H1 (cell line): ENCODE results near the gene ING4. TPM values are rescaled to one million over a fixed set of nuclear protein-coding genes. Genes with fewer than 3 reads are reported as not detected.
A peak's percentile ranks its signal among the peaks of the same experiment; 100 is the strongest.

Source experiments
- CTCF ChIA-PET: fragments of 300-600 bp; sonication (Branson Sonifier 250); formaldehyde crosslinking; loops from one replicate; lab custom pipeline; 2021; ENCODE audit not compliant: partially characterized antibody; lab: Charles Lee
- POLR2A ChIA-PET: fragments of 300-600 bp; sonication (Branson Sonifier 250); formaldehyde crosslinking; loops from one replicate; lab custom pipeline; 2021; ENCODE audit warnings: inconsistent platforms; ENCODE audit not compliant: partially characterized antibody; lab: Charles Lee
- DNase-seq, 2 experiments: peaks; one replicate each; pipeline versions ENCODE4 v3.0.0 to v3.0.0-alpha.2; 2010 to 2022; ENCODE audit warnings: low spot score in 2 of 2, low read depth in 1 of 2, mixed read lengths in 1 of 2
- FAIRE-seq: peaks from 2 replicates; lab custom pipeline; 2011; peaks lifted over from hg19 to GRCh38; lab: Jason Lieb, UNC
- H2AFZ ChIP-seq: 2 replicates; pipeline ENCODE4 v1.8.1; 2012; ENCODE audit warnings: low read length, inconsistent platforms
- H2AK5ac ChIP-seq: 2 replicates; pipeline ENCODE4 v1.6.1; 2013; ENCODE audit warnings: low read depth, low read length
- H2BK120ac ChIP-seq: replicated peaks from 2 replicates; pipeline ENCODE3; 2013; ENCODE audit warnings: low read depth, low read length, inconsistent platforms
- H2BK12ac ChIP-seq: 2 replicates; pipeline ENCODE4 v1.6.1; 2013; ENCODE audit warnings: low read depth, low read length
- H2BK15ac ChIP-seq: 2 replicates; pipeline ENCODE4 v1.6.1; 2013; ENCODE audit warnings: low read length
- H2BK20ac ChIP-seq: 2 replicates; pipeline ENCODE4 v1.6.1; 2013; ENCODE audit warnings: low read length
- H2BK5ac ChIP-seq: 2 replicates; pipeline ENCODE4 v1.6.1; 2013; ENCODE audit warnings: low read depth, low read length
- H3K14ac ChIP-seq: 2 replicates; pipeline ENCODE4 v1.6.1; 2013; ENCODE audit warnings: inconsistent platforms; ENCODE audit not compliant: insufficient read length
- H3K18ac ChIP-seq: 2 replicates; pipeline ENCODE4 v1.6.1; 2013; ENCODE audit warnings: low read length; ENCODE audit errors: extremely low read depth
- H3K23ac ChIP-seq: 2 replicates; pipeline ENCODE4 v1.6.1; 2013; ENCODE audit warnings: inconsistent platforms; ENCODE audit not compliant: insufficient read length
- H3K23me2 ChIP-seq: 2 replicates; pipeline ENCODE4 v1.6.1; 2013; ENCODE audit warnings: low read depth, low read length
- H3K27ac ChIP-seq: 2 replicates; pipeline ENCODE4 v1.6.1; 2011; ENCODE audit warnings: low read depth, low read length, inconsistent platforms
- H3K27me3 ChIP-seq, 4 experiments: replicated peaks in 1 of 4; 1 replicate in 1 of 4; 2 replicates in 3 of 4; pipeline versions ENCODE4 v1.6.1 to v1.8.1; 2011 to 2013; ENCODE audit warnings: low read length in 3 of 4, mild to moderate bottlenecking in 3 of 4, inconsistent platforms in 2 of 4, mixed read lengths in 2 of 4, moderate library complexity in 1 of 4; ENCODE audit not compliant: control insufficient read depth in 3 of 4, insufficient read depth in 3 of 4; ENCODE audit errors: extremely low read depth in 1 of 4
- H3K36me3 ChIP-seq, 4 experiments: 2 replicates each; pipeline versions ENCODE4 v1.6.1 to v1.8.1; 2011 to 2013; ENCODE audit warnings: mild to moderate bottlenecking in 4 of 4, low read length in 3 of 4, moderate library complexity in 2 of 4, control low read depth in 1 of 4, inconsistent platforms in 1 of 4; ENCODE audit not compliant: insufficient read depth in 4 of 4, control insufficient read depth in 2 of 4
- H3K4ac ChIP-seq: replicated peaks from 2 replicates; pipeline ENCODE3; 2013; ENCODE audit warnings: low read length, low read depth, mixed read lengths, inconsistent platforms; ENCODE audit not compliant: insufficient read length
- H3K4me1 ChIP-seq, 4 experiments: replicated peaks in 1 of 4; 1 replicate in 1 of 4; 2 replicates in 3 of 4; pipeline versions ENCODE4 v1.6.1 to v1.8.1; 2011 to 2013; ENCODE audit warnings: low read length in 3 of 4, inconsistent platforms in 2 of 4, mixed read lengths in 1 of 4; ENCODE audit not compliant: insufficient read depth in 4 of 4, control insufficient read depth in 3 of 4
- H3K4me2 ChIP-seq, 2 experiments: 2 replicates each; pipeline versions ENCODE4 v1.6.1 to v1.8.1; 2011 to 2013; ENCODE audit warnings: low read depth in 2 of 2, low read length in 2 of 2, control low read depth in 1 of 2, inconsistent platforms in 1 of 2, mild to moderate bottlenecking in 1 of 2; ENCODE audit not compliant: insufficient read depth in 1 of 2
- H3K4me3 ChIP-seq, 4 experiments: fragments of 200-600, 300-600 bp in 1 of 4; sonication (generic), shearing (Covaris generic), sonication (Bioruptor Twin) in 1 of 4; 2 replicates each; pipeline versions ENCODE4 v1.5.1 to v1.8.1; 2011 to 2016; ENCODE audit warnings: low read length in 4 of 4, low read depth in 3 of 4, control low read depth in 2 of 4, inconsistent platforms in 2 of 4, mild to moderate bottlenecking in 2 of 4, mixed read lengths in 1 of 4, moderate library complexity in 1 of 4; ENCODE audit not compliant: insufficient read depth in 2 of 4; ENCODE audit errors: extremely low read depth in 1 of 4
- H3K56ac ChIP-seq: replicated peaks from 2 replicates; pipeline ENCODE3; 2013; ENCODE audit warnings: low read depth, mild to moderate bottlenecking, mixed read lengths, low read length, inconsistent platforms; ENCODE audit not compliant: insufficient read length
- H3K79me1 ChIP-seq: 2 replicates; pipeline ENCODE4 v1.6.1; 2013; ENCODE audit warnings: low read depth, low read length, control low read depth
- H3K79me2 ChIP-seq, 2 experiments: 2 replicates each; pipeline versions ENCODE4 v1.6.1 to v1.8.1; 2012 to 2013; ENCODE audit warnings: low read length in 2 of 2, mild to moderate bottlenecking in 2 of 2, inconsistent platforms in 1 of 2; ENCODE audit not compliant: insufficient read depth in 2 of 2, control insufficient read depth in 1 of 2
- H3K9ac ChIP-seq, 4 experiments: replicated peaks in 1 of 4; 1 replicate in 1 of 4; 2 replicates in 3 of 4; pipeline versions ENCODE4 v1.6.1 to v1.8.1; 2011 to 2013; ENCODE audit warnings: low read depth in 3 of 4, low read length in 3 of 4, control low read depth in 2 of 4, mild to moderate bottlenecking in 2 of 4, moderate library complexity in 2 of 4, inconsistent platforms in 1 of 4; ENCODE audit errors: extremely low read depth in 1 of 4
- H3K9me3 ChIP-seq, 2 experiments: 2 replicates each; pipeline versions ENCODE4 v1.6.1 to v1.8.1; 2012 to 2013; ENCODE audit warnings: mild to moderate bottlenecking in 2 of 2, moderate library complexity in 2 of 2, control low read depth in 1 of 2, inconsistent platforms in 1 of 2, low read depth in 1 of 2, low read length in 1 of 2, mixed read lengths in 1 of 2; ENCODE audit not compliant: insufficient read depth in 2 of 2
- H4K20me1 ChIP-seq, 2 experiments: replicated peaks in 1 of 2; 2 replicates each; pipeline versions ENCODE3 to v1.8.1; 2011 to 2013; ENCODE audit warnings: inconsistent platforms in 2 of 2, low read length in 2 of 2, mild to moderate bottlenecking in 1 of 2; ENCODE audit not compliant: insufficient read depth in 2 of 2, control insufficient read depth in 1 of 2
- H4K5ac ChIP-seq: 2 replicates; pipeline ENCODE4 v1.6.1; 2013; ENCODE audit warnings: low read length, low read depth, mixed read lengths, inconsistent platforms; ENCODE audit not compliant: insufficient read length
- H4K8ac ChIP-seq: 2 replicates; pipeline ENCODE4 v1.8.0; 2013; ENCODE audit warnings: mild to moderate bottlenecking, moderate library complexity, low read length, inconsistent platforms; ENCODE audit not compliant: insufficient read depth; ENCODE audit errors: extremely low read depth
- H4K91ac ChIP-seq: replicated peaks from 2 replicates; pipeline ENCODE3; 2013; ENCODE audit warnings: low read length, mixed read lengths, inconsistent platforms; ENCODE audit not compliant: insufficient read length
- CEBPB ChIP-seq: IDR thresholded peaks from 2 replicates; pipeline ENCODE4 v1.6.1; 2012; ENCODE audit warnings: low read depth, low read length
- POLR2AphosphoS5 ChIP-seq: IDR thresholded peaks from 2 replicates; pipeline ENCODE4 v1.6.1; 2011; ENCODE audit warnings: low read depth, low read length
- RNF2 ChIP-seq: fragments of 200-900, 300-1000 bp; sonication (generic); IDR thresholded peaks from 2 replicates; pipeline ENCODE4 v1.7.1; 2016; ENCODE audit warnings: borderline replicate concordance, low read depth, mild to moderate bottlenecking, antibody characterized with exemption, low read length; ENCODE audit not compliant: poor library complexity, severe bottlenecking; ENCODE audit errors: missing control alignments
- SIN3A ChIP-seq, 2 experiments: IDR thresholded peaks in 1 of 2; conservative IDR thresholded peaks in 1 of 2; 2 replicates each; pipeline ENCODE4 v1.6.1; 2011 to 2012; ENCODE audit warnings: low read length in 2 of 2, improper control_type of control experiment in 1 of 2, low read depth in 1 of 2, mild to moderate bottlenecking in 1 of 2
- SIRT6 ChIP-seq: IDR thresholded peaks from one replicate; pipeline ENCODE4 v1.7.1; 2012; ENCODE audit warnings: low read length, inconsistent platforms
- WGBS, 2 experiments: shearing (Covaris generic) in 1 of 2; methylation state at CpG; one replicate each; pipeline versions ENCODE4 v1.1.6 to v1.1.7; 2013 to 2015; ENCODE audit warnings: low lambda C conversion rate in 2 of 2, mixed read lengths in 2 of 2, inconsistent platforms in 1 of 2, low coverage in 1 of 2, missing lambda C conversion rate in 1 of 2; ENCODE audit not compliant: insufficient replicate concordance in 2 of 2, insufficient coverage in 1 of 2, insufficient read length in 1 of 2; ENCODE audit errors: extremely low coverage in 1 of 2, missing lambda C conversion rate in 1 of 2; 5-methylcytosine and 5-hydroxymethylcytosine counted together
- polyA plus RNA-seq, 7 experiments: library from polyadenylated mRNA; depleted of rRNA in 3 of 7; stranded (reverse) in 5 of 7; unstranded in 2 of 7; fragments of >200 nt in 5 of 7; fragments of 200-250 nt in 2 of 7; gene quantifications; 1 replicate in 5 of 7; 2 replicates in 1 of 7; 4 replicates in 1 of 7; pipeline versions ENCODE4 v1.2.1 to v1.2.3, GENCODE V29; 2011 to 2013; ENCODE audit warnings: missing spikeins in 2 of 7, mixed read lengths in 2 of 7
- total RNA-seq: library from RNA; stranded (reverse); fragmentation: NEBNext Ultra II Directional; extraction: Animal tissue kit (Norgen Biotek cat#: 25700); gene quantifications from 2 replicates; pipeline ENCODE4 v1.2.1, GENCODE V29; 2021

ING4 gene
- total and polyA plus RNA-seq, 2 of the 8 experiments (the other 6 are each of a cell fraction or from before 2014, with no cell fraction given): 22.9 to 28.6 TPM

DNA sequence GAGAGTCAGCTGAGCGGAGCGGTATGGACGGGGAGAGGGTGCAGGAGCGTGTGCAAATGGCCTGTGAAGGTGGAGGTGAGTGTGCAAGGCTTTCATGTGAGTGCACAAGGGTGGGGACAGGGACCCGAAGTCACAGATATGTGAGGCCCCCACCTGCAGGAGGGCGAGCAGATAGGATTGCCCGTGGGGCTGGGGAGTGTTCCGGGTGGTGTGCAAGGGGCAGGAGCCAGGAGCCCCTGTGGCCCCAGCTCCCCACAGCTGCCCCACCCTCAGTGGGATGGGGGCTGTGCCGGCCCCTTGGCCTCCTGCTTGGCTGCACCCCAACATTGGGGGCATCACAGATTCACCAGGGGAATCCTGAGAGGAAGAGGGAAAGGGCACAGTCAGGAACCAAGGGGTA is 31.8 kb upstream of the ING4 start:
- Histone ChIP-seq H3K27ac (no peak overlapping the region), H3K36me3 (peaks cover 0 to 3% (median 1%) of the 10 kb centered on the region in 4 experiments; a peak in 1 of 8 replicates), H2AFZ (no peak overlapping the region), H2BK12ac (0 out of 2 replicates have a peak overlapping the region, but pooled peaks have one; percentile 27), H4K8ac (no peak overlapping the region), H3K4me2 (no peak overlapping the region), H2BK120ac (no peak overlapping the region), H3K4me3 (no peak overlapping the region), H3K14ac (no peak overlapping the region), H2AK5ac (no peak overlapping the region), H4K91ac (no peak overlapping the region), H4K20me1 (no peaks in the 10 kb centered on the region), H2BK5ac (no peak overlapping the region), H3K23ac (no peak overlapping the region), H3K4ac (no peak overlapping the region), H3K27me3 (peaks cover 0 to 6% (median 4%) of the 10 kb centered on the region in 4 experiments; a peak in 2 of 7 replicates), H3K79me1 (no peaks in the 10 kb centered on the region; the same call in 1 of the 2 replicates), H3K18ac (no peak overlapping the region), H3K79me2 (no peaks in the 10 kb centered on the region), H3K56ac (no peak overlapping the region), H2BK20ac (no peak overlapping the region), H3K23me2 (peaks cover 11% of the 10 kb centered on the region), H3K9me3 (no peaks in the 10 kb centered on the region), H3K9ac (no peak overlapping the region), H4K5ac (no peak overlapping the region), H2BK15ac (no peak overlapping the region), H3K4me1 (peaks cover 0 to 4% (median 2%) of the 10 kb centered on the region in 4 experiments; a peak in 1 of 7 replicates)
- ChIA-PET CTCF (interaction anchor here (1.0 to 7.7 kb wide), 9 partner anchors 10 to 92 kb away, joined by 3 to 55 read pairs (median 5); partner anchors contain the start of gene LPAR5), POLR2A (interaction anchor here (0.7 to 2.2 kb wide), 7 partner anchors 16 to 326 kb away, joined by 3 to 11 read pairs (median 4); partner anchors contain the start of gene ACRBP)
- DNase-seq (no peak), FAIRE-seq (no peak)
- TF ChIP-seq POLR2AphosphoS5 (no peak), RNF2 (no peak), SIRT6 (no peak), CEBPB (no peak), SIN3A (conservative IDR thresholded peaks at IDR 0.05 in 1 of 2, IDR thresholded peaks at IDR 0.05 in 1 of 2; ENCODE audit: low read depth in 1 of 2, low read length in 2 of 2) (no peak)
- 92% methylated on average over 9 of the region's 9 CpGs; no CpG with 5 or more reads in 1 of the 2 experiments for WGBS, 2 experiments
